Cardiac muscle cell (in vitro differentiated cells and primary cell): ENCODE measurements around the gene TUBB. TPM values are rescaled to one million over a fixed set of nuclear protein-coding genes. Genes with fewer than 3 reads are reported as not detected.

Source experiments
- DNase-seq, 2 donors: peaks; one replicate each; pipeline versions ENCODE4 v3.0.0 to v3.0.0-alpha.2; 2010 to 2017; ENCODE audit warnings: low read depth in 1 of 2, low spot score in 1 of 2
- H3K27ac ChIP-seq: fragments of 200-600 bp; sonication (generic); 2 replicates; pipeline ENCODE4 v1.5.1; 2016
- H3K27me3 ChIP-seq: fragments of 200-600 bp; sonication (generic); 2 replicates; pipeline ENCODE4 v1.6.0; 2016; ENCODE audit warnings: control low read depth
- H3K36me3 ChIP-seq: fragments of 200-600 bp; sonication (generic); 2 replicates; pipeline ENCODE4 v1.5.1; 2016; ENCODE audit warnings: control low read depth
- H3K4me1 ChIP-seq: fragments of 200-600 bp; sonication (generic); 2 replicates; pipeline ENCODE4 v1.8.1; 2017; ENCODE audit warnings: low read depth, mild to moderate bottlenecking, mixed run types
- H3K4me3 ChIP-seq: fragments of 200-600 bp; sonication (generic); 2 replicates; pipeline ENCODE4 v1.5.1; 2016; ENCODE audit warnings: mild to moderate bottlenecking
- H3K9me3 ChIP-seq: fragments of 200-600 bp; sonication (generic); 2 replicates; pipeline ENCODE4 v1.5.1; 2017; ENCODE audit warnings: low read depth, mild to moderate bottlenecking, control low read depth
- polyA plus RNA-seq: library from polyadenylated mRNA; unstranded; fragments of >200 nt; fragmentation: Nextera tagmentation; extraction: Ambion mirVana; gene quantifications from 2 replicates; pipeline ENCODE4 v1.2.1, GENCODE V29; 2016
- total RNA-seq: library from RNA; depleted of rRNA; stranded (reverse); fragments of >200 nt; gene quantifications from 2 replicates; pipeline ENCODE4 v1.2.3, GENCODE V29; 2016
- TF ChIP-seq, protein P1 (sequence below): IDR thresholded peaks from 2 replicates; pipeline ENCODE4 v1.5.1; 2012; ENCODE audit warnings: low read depth, mild to moderate bottlenecking, low read length

Gene TUBB
- total RNA-seq (827 and 939 TPM in 2 replicates), polyA plus RNA-seq (662 and 675 TPM in 2 replicates)

DNA sequence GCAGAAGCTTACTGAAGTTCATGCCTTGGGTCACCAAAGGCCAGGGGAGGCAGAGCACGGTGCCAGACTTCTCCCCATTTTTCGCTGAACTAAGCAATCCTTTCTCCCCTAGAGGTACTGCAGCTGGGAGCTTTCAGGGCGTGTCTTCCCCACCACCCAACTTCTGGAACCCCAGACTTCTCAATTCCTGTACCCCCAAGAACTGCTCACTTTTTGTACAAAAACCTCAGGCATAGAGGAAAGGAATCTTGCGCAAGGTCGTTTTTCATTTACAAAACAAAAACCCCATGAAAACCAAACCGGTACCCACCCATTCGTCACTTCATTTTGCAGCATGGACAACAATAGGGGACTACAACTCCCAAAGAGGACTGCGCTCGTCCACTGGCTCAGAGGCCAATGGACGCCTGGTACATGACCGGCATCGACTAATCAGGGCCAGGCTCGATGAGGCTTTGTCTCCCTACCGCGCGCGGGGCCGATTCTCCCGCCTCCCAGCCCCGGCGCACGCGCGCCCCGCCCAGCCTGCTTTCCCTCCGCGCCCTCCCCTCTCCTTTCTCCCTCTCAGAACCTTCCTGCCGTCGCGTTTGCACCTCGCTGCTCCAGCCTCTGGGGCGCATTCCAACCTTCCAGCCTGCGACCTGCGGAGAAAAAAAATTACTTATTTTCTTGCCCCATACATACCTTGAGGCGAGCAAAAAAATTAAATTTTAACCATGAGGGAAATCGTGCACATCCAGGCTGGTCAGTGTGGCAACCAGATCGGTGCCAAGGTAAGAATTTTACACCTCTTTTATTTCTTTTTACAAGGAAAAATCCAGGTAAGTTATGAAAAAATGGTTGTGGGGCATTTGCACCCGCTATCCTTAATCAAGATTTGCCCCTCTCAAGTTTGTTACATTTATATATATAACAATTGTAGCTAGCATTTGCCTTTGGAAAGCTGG, at the start of gene TUBB:
Gene TUBB (plus strand): TSS at position 562 of the 947 bp plus-strand sequence. CDS start 155 bp downstream, at position 717.
- Histone ChIP-seq H3K36me3 (peaks cover 18% of the 10 kb centered on the region), H3K9me3 (no peaks in the 10 kb centered on the region), H3K4me1 (peaks cover 6% of the 10 kb centered on the region), H3K27ac (peak within 1 kb of the TSS; percentile 88), H3K27me3 (no peaks in the 10 kb centered on the region), H3K4me3 (peak within 1 kb of the TSS; percentile 96)
- DNase-seq: peak; percentile 99
- TF ChIP-seq, protein P1, sequence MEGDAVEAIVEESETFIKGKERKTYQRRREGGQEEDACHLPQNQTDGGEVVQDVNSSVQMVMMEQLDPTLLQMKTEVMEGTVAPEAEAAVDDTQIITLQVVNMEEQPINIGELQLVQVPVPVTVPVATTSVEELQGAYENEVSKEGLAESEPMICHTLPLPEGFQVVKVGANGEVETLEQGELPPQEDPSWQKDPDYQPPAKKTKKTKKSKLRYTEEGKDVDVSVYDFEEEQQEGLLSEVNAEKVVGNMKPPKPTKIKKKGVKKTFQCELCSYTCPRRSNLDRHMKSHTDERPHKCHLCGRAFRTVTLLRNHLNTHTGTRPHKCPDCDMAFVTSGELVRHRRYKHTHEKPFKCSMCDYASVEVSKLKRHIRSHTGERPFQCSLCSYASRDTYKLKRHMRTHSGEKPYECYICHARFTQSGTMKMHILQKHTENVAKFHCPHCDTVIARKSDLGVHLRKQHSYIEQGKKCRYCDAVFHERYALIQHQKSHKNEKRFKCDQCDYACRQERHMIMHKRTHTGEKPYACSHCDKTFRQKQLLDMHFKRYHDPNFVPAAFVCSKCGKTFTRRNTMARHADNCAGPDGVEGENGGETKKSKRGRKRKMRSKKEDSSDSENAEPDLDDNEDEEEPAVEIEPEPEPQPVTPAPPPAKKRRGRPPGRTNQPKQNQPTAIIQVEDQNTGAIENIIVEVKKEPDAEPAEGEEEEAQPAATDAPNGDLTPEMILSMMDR: no peak

DNA sequence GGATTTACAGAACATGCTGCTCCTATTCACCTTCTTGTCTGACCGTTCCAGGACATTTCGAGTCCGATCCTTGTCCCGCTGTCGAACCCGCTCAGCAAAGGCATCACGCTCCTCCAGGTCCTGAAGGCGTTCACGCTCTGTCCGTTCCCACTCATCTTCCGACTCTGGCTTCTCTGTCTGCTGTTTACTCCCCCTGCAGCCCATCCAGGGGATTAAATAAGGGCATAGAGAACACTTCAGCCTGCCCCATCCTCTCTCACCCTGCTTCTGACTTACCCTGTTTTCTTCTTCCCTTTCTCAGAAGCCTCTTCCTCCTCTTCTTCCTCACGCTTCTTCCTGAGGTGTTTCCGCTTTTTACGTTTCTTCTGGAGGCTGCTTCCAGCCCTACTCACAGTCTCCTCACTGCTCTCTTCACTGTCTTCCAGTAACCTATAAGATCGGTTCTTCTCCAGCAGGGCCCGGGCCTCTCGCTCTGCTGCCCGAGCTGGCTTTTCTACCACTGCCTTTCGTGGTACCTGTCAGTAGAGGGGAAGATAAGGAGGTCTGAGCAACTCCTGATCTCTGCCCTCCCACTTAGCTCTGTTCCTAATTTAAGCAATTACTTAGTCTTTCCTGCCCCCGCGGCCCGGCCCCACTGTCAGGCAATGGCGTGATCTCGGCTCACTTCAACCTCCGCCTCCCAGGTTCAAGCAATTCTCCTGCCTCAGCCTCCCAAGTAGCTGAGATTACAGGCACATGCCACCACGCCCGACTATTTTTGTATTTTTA, 49.2 kb upstream of the TUBB start:
- H3K4me1 ChIP-seq: peaks cover 11% of the 10 kb centered on the region
- peak overlapping the region; percentile 57 for H3K27ac ChIP-seq
- TF ChIP-seq, protein P1: peak; percentile 15
- no peak for DNase-seq
- peaks cover 20% of the 10 kb centered on the region for H3K36me3 ChIP-seq
- no peaks in the 10 kb centered on the region for H3K27me3 ChIP-seq
- H3K4me3 ChIP-seq: no peak overlapping the region
- H3K9me3 ChIP-seq: no peaks in the 10 kb centered on the region

DNA sequence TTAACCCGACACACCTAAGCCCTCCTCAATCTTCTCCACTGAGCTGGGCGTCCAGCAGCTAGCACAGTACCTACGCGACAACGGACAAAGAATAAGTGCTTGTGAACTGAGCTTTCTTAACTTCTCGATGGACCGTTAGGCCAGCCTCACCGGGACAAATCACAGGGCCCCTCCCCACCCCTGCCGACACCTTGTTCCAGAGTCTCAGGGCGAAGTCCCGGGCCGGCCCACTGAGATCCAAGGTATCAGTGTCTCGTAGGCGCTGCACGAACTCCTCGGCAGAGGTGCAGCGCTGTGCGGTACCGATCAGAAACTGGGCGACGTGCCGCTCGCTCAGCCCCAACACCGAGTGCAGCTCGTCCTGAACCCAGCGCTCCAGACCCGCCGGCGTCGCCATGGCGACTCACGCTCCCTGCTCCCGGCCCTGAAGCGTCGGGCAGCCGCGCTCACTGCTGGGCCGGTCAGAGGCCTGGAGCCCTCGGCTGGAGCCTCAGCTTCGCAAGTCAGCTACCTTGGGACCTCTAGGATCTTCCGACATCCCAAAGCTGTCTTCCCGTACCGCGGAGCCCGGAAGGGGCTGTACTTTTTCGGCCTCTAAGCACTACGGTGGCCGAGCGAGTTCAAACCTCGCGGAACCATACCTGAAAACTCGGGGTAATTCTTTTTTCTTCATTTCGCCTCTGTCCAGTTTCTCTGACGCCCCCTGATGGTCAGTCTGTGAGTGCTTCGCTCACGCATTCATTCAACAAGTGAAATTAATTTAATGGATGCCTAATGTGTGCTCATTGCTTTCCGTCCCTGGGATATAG, 47.5 kb upstream of the TUBB start, which contains the start of gene DHX16:
Gene DHX16 (minus strand): TSS at position 562 of the 809 bp plus-strand sequence. CDS start 165 bp downstream, at position 397.
- Histone ChIP-seq H3K27ac (peak within 1 kb of the TSS; percentile 74), H3K4me1 (peaks cover 11% of the 10 kb centered on the region), H3K4me3 (peak within 1 kb of the TSS; percentile 77), H3K36me3 (peaks cover 24% of the 10 kb centered on the region), H3K9me3 (no peaks in the 10 kb centered on the region), H3K27me3 (no peaks in the 10 kb centered on the region)
- DNase-seq: peak; percentile 96 to 98
- TF ChIP-seq, protein P1: peak; percentile 90

DNA sequence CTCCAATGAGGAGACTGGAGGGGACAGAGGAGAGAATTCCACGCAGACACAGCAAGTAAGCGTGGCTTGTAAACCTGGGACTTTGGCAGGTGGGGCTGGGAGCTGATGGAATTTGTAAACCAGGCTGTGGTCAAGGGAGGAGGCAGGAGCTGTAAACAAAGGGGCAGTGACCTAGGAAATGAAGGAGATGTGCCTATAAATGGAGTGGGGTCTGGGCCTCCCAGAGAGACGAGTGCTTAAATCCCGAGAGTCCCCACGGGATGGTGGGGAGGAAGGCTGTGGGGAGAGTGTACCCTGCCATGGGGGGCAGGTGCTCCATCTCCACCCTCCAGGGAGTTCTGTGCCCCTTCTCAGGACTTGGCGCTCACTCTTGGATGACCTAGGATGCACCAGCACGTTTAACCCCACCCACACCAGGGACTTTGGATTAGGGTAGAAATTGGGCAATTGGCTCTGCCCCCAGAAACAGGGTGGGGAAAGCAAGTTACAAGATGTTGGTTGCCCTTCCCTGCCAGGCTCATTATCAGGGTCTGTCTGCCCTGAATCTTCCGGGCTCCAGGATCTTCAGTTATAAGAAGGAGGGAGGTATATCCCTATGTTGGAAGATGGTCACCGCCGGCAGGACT, 43.4 kb upstream of the TUBB start:
- no peaks in the 10 kb centered on the region for H3K9me3 ChIP-seq
- DNase-seq: no peak
- H3K27ac ChIP-seq: no peak overlapping the region
- H3K4me3 ChIP-seq: no peak overlapping the region
- H3K4me1 ChIP-seq: peaks cover 6% of the 10 kb centered on the region
- TF ChIP-seq, protein P1: no peak
- peaks cover 21% of the 10 kb centered on the region for H3K36me3 ChIP-seq
- no peaks in the 10 kb centered on the region for H3K27me3 ChIP-seq
